ENCODE results near the gene RNF150. TPM values are rescaled to one million over a fixed set of nuclear protein-coding genes. Genes with fewer than 3 reads are reported as not detected.

Gene RNF150
- total RNA-seq, 2 donors from 2014 or later = 11.7 to 12.3 TPM

- Histone ChIP-seq H3K9me3 (no peaks in the 10 kb centered on the region), H3K27ac (no peak overlapping the region), H3K4me3 (no peak overlapping the region), H3K36me3 (no peaks in the 10 kb centered on the region), H3K4me1 (replicated peaks) (no peaks in the 10 kb centered on the region), H3K27me3 (replicated peaks; ENCODE audit: insufficient read depth) (no peaks in the 10 kb centered on the region)
- intact Hi-C loops (cut with DNase I) = no loop called here
- peak; percentile 15 for DNase-seq (ENCODE audit: low spot score)
- 8% methylated on average over 1 of the region's 1 CpG for WGBS
- no peak for TF ChIP-seq POLR2A (IDR thresholded peaks at IDR 0.05)
- peak; percentile 32 for TF ChIP-seq POLR2AphosphoS5 (IDR thresholded peaks at IDR 0.05)
Observed at GRCh38 chr4:141027421-141027820, 105.8 kb downstream of the RNF150 start.

GRCh38 chr4:141026900-141027299 lies 106.4 kb downstream of the RNF150 start:
- no peak overlapping the region for H3K4me3 ChIP-seq

GRCh38 chr4:141023051-141023450 lies 110.2 kb downstream of the RNF150 start:
- no peak overlapping the region for H3K27ac ChIP-seq
- H3K27me3 ChIP-seq (replicated peaks; ENCODE audit: insufficient read depth) = no peaks in the 10 kb centered on the region
- DNase-seq (ENCODE audit: low spot score) = no peak
- no peak for TF ChIP-seq CTCF (IDR thresholded peaks at IDR 0.05)
- no peak for TF ChIP-seq POLR2A (IDR thresholded peaks at IDR 0.05)
- TF ChIP-seq POLR2AphosphoS5 (IDR thresholded peaks at IDR 0.05) = no peak
- no peaks in the 10 kb centered on the region for H3K4me1 ChIP-seq (replicated peaks)
- H3K36me3 ChIP-seq = no peaks in the 10 kb centered on the region
- H3K4me3 ChIP-seq = no peak overlapping the region
- no peaks in the 10 kb centered on the region for H3K9me3 ChIP-seq
- intact Hi-C loops (cut with DNase I) = no loop called here
- 100% methylated on average over 1 of the region's 1 CpG for WGBS

More at GRCh38 chr4:141026900-141027299, 106.4 kb downstream of the RNF150 start:
- intact Hi-C loops (cut with DNase I) = no loop called here
- TF ChIP-seq POLR2AphosphoS5 (IDR thresholded peaks at IDR 0.05) (no peak), POLR2A (IDR thresholded peaks at IDR 0.05) (no peak), CTCF (IDR thresholded peaks at IDR 0.05) (no peak)
- 88% methylated on average over 7 of the region's 7 CpGs for WGBS
- no peak for DNase-seq (ENCODE audit: low spot score)
- Histone ChIP-seq H3K27ac (no peak overlapping the region), H3K4me1 (replicated peaks) (no peaks in the 10 kb centered on the region), H3K36me3 (no peaks in the 10 kb centered on the region), H3K27me3 (replicated peaks; ENCODE audit: insufficient read depth) (no peaks in the 10 kb centered on the region), H3K9me3 (no peaks in the 10 kb centered on the region)

- H3K9me3 ChIP-seq = no peaks in the 10 kb centered on the region
- H3K36me3 ChIP-seq = no peaks in the 10 kb centered on the region
- H3K27me3 ChIP-seq (replicated peaks; ENCODE audit: insufficient read depth) = no peaks in the 10 kb centered on the region
- no peak overlapping the region for H3K27ac ChIP-seq
- no peak for DNase-seq (ENCODE audit: low spot score)
- intact Hi-C loops (cut with DNase I) = no loop called here
- H3K4me3 ChIP-seq = no peak overlapping the region
- WGBS = 32% methylated on average over 3 of the region's 3 CpGs
- H3K4me1 ChIP-seq (replicated peaks) = no peaks in the 10 kb centered on the region
- TF ChIP-seq POLR2A (IDR thresholded peaks at IDR 0.05) (no peak), POLR2AphosphoS5 (IDR thresholded peaks at IDR 0.05) (no peak), CTCF (IDR thresholded peaks at IDR 0.05) (no peak)
Observed at GRCh38 chr4:141022111-141022695, 111.1 kb downstream of the RNF150 start.

- Histone ChIP-seq H3K27ac (no peak overlapping the region), H3K36me3 (no peaks in the 10 kb centered on the region), H3K4me1 (replicated peaks) (no peaks in the 10 kb centered on the region), H3K27me3 (replicated peaks; ENCODE audit: insufficient read depth) (no peaks in the 10 kb centered on the region), H3K9me3 (no peaks in the 10 kb centered on the region), H3K4me3 (no peak overlapping the region)
- TF ChIP-seq POLR2A (IDR thresholded peaks at IDR 0.05) (no peak), CTCF (IDR thresholded peaks at IDR 0.05) (no peak), POLR2AphosphoS5 (IDR thresholded peaks at IDR 0.05) (no peak)
- intact Hi-C loops (cut with DNase I) = no loop called here
- DNase-seq (ENCODE audit: low spot score) = no peak
- 60% methylated on average over 3 of the region's 3 CpGs for whole genome bisulfite sequencing
Observed at GRCh38 chr4:141021397-141022110, 111.7 kb downstream of the RNF150 start.
